Measurements from ENCODE around the gene REEP1.

DNA sequence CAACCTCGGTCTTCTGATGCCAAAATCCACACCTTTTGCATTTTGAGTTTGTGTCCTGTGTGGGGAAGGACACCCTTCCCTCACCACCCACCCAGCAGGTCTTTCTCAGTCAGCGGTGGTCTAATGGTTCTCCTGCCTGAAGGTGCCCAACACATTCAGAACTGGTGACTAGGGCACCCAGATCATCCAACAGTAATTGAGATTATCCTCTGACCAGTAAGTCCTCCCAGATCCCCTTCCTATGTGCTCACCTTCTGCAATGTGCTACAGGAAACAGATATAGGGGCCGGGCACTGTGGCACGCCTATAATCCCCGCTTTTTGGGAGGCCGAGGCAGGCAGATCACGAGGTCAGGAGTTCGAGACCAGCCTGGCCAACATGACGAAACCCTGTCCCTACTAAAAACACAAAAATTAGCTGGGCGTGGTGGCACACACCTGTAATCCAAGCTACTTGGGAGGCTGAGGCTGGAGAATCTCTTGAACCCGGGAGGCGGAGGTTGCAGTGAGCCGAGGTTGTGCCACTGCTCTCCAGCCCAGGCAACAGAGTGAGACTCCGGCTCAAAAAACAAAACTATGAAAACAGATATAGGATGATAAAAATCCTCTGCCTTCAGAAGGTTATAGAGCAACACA lies 56.2 kb downstream of the REEP1 start:
- TF ChIP-seq, protein P1, sequence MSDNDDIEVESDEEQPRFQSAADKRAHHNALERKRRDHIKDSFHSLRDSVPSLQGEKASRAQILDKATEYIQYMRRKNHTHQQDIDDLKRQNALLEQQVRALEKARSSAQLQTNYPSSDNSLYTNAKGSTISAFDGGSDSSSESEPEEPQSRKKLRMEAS (CRISPR knock-in tag; IDR thresholded peaks at IDR 0.05): no peak
- TF ChIP-seq ZBTB1 (CRISPR knock-in tag; IDR thresholded peaks at IDR 0.05; ENCODE audit: borderline replicate concordance, low read depth): no peak
- TF ChIP-seq, protein P2, sequence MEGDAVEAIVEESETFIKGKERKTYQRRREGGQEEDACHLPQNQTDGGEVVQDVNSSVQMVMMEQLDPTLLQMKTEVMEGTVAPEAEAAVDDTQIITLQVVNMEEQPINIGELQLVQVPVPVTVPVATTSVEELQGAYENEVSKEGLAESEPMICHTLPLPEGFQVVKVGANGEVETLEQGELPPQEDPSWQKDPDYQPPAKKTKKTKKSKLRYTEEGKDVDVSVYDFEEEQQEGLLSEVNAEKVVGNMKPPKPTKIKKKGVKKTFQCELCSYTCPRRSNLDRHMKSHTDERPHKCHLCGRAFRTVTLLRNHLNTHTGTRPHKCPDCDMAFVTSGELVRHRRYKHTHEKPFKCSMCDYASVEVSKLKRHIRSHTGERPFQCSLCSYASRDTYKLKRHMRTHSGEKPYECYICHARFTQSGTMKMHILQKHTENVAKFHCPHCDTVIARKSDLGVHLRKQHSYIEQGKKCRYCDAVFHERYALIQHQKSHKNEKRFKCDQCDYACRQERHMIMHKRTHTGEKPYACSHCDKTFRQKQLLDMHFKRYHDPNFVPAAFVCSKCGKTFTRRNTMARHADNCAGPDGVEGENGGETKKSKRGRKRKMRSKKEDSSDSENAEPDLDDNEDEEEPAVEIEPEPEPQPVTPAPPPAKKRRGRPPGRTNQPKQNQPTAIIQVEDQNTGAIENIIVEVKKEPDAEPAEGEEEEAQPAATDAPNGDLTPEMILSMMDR (IDR thresholded peaks at IDR 0.05 in 2 of 3, conservative IDR thresholded peaks at IDR 0.05 in 1 of 3; ENCODE audit: insufficient read depth in 2 of 3, low read depth in 1 of 3, low read length in 3 of 3): no peak
- no peak for TF ChIP-seq MED1 (CRISPR knock-in tag; IDR thresholded peaks at IDR 0.05; ENCODE audit: borderline replicate concordance)
